ENCODE measurements around the gene LAPTM5.

The LAPTM5 gene

DNA sequence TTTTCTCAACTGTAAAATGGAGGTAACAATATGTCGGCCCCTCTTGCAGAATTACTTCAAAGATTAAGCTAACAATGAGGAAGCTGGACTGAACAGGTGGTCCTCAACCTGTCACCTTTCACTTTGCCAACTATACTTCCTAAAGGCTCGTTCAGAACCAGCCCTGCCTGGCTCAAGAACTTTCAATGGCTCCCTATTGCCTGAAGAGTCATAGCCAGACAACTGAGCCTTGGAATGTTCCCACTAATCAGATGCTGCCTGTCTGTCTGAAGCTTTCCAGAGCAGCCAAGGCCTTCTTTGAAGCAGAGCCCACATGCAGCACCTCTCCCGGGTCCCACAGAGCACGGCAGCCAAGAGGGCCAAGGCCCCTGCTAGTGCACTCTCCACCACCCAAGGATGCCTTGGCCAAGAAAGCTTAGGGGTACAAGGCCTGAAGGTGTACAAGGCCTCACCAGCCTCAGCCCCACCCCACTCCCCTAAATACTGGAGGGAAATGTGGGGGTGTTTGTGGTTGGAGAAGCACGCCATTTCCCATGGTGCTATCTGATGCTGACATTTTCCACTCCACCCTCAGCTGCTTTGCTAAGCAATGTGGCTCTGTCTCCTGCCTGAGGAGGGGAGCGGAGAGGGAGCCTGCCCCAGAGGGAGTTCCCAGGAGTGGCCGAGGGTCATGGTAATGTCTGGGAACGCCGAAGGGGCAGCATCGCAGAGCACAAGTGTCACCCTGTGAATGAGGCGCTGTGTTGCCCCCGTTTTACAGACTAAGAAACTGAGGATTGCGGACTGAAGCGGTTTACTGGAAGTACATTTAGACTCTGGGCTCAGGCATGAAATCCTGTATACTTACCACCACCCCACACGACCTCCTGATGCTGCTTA is 8.2 kb upstream of the LAPTM5 start:
- TF ChIP-seq TAF1 (IDR thresholded peaks at IDR 0.05; ENCODE audit: borderline replicate concordance, low read depth, low read length), result no peak
- FAIRE-seq (no peak), DNase-seq (ENCODE audit: insufficient read length) (no peak)

- TF ChIP-seq POLR2A (IDR thresholded peaks at IDR 0.05; ENCODE audit: low read depth, low read length) (no peak), POLR2AphosphoS5 (IDR thresholded peaks at IDR 0.05; ENCODE audit: low read depth, low read length) (no peak), TAF1 (IDR thresholded peaks at IDR 0.05; ENCODE audit: borderline replicate concordance, low read depth, low read length) (no peak)
- peak; percentile 100 for FAIRE-seq
- DNase-seq (ENCODE audit: insufficient read length), result peak; percentile 72
These were observed 7.5 kb upstream of the LAPTM5 start for GRCh38 chr1:30764939-30765555.

DNA sequence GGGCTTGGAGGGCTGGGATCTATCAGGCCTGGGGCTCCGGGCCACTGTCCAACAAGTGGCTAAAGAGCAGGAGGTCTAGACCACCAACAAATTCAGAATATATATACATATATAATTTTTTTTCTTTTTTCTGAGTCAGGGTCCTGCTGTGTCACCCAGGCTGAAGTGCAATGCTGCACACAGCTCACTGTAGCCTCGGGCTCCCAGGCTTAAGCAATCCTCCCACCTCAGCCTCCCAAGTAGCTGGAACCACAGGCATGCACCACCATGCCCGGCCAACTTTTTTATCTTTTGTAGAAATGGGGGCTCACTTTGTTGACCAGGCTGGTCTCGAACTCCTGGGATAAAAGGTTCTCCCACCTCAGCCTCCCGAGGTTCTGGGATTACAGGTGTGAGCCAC is 6.8 kb upstream of the LAPTM5 start:
- TF ChIP-seq TAF1 (IDR thresholded peaks at IDR 0.05; ENCODE audit: borderline replicate concordance, low read depth, low read length) (no peak), POLR2AphosphoS5 (IDR thresholded peaks at IDR 0.05; ENCODE audit: low read depth, low read length) (no peak), POLR2A (IDR thresholded peaks at IDR 0.05; ENCODE audit: low read depth, low read length) (no peak)
- FAIRE-seq (peak; percentile 56), DNase-seq (ENCODE audit: insufficient read length) (no peak)

DNA sequence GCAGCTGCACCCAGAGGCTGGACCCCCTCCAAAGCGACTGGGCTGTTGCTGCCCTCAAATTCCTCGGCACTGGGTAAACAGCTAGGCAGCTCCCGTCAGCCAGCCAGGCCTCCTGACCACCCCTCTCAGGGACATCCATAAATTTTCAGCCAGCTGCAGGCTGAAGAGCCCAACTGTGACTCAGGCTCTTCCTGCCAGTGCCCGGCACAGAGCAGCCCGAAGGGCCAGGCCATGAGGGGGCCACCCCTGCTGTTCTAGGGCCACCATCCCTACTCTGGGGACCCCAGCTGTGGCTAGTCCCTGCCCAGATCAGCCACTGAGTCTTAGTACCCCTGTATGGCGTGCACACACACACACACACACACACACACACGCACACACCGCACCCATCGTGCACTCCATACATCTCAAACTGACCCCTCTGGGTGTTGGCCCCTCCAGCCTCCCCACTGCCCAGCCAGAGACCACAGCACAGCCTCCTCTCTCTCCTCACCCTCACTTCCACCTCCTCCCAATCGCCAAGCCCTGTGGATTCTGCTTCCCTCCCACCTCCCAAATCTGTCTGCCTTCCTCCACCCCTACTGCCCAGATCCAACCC is 6.2 kb upstream of the LAPTM5 start:
- peak; percentile 46 for FAIRE-seq
- no peak for DNase-seq (ENCODE audit: insufficient read length)

GRCh38 chr1:30762930-30763650 is 5.5 kb upstream of the LAPTM5 start:
- FAIRE-seq (no peak), DNase-seq (ENCODE audit: insufficient read length) (no peak)
- peak; percentile 6; the same call in 1 of the 2 replicates for TF ChIP-seq POLR2A (IDR thresholded peaks at IDR 0.05; ENCODE audit: low read depth, low read length)
- peak; percentile 32; the same call in 1 of the 2 replicates for TF ChIP-seq POLR2AphosphoS5 (IDR thresholded peaks at IDR 0.05; ENCODE audit: low read depth, low read length)
- no peak for TF ChIP-seq TAF1 (IDR thresholded peaks at IDR 0.05; ENCODE audit: borderline replicate concordance, low read depth, low read length)

More for the DNA sequence above, 6.2 kb upstream of the LAPTM5 start:
- TF ChIP-seq TAF1 (IDR thresholded peaks at IDR 0.05; ENCODE audit: borderline replicate concordance, low read depth, low read length), result no peak
- TF ChIP-seq POLR2AphosphoS5 (IDR thresholded peaks at IDR 0.05; ENCODE audit: low read depth, low read length), result no peak
- TF ChIP-seq POLR2A (IDR thresholded peaks at IDR 0.05; ENCODE audit: low read depth, low read length), result 0 out of 2 replicates have a peak, but pooled peaks have one; percentile 12

GRCh38 chr1:30762152-30762929 is 4.8 kb upstream of the LAPTM5 start:
- DNase-seq (ENCODE audit: insufficient read length) (no peak), FAIRE-seq (peak; percentile 97)
- TF ChIP-seq TAF1 (IDR thresholded peaks at IDR 0.05; ENCODE audit: borderline replicate concordance, low read depth, low read length) (peak; percentile 48; the same call in 1 of the 2 replicates), POLR2AphosphoS5 (IDR thresholded peaks at IDR 0.05; ENCODE audit: low read depth, low read length) (no peak), POLR2A (IDR thresholded peaks at IDR 0.05; ENCODE audit: low read depth, low read length) (peak; percentile 32; the same call in 1 of the 2 replicates)

DNA sequence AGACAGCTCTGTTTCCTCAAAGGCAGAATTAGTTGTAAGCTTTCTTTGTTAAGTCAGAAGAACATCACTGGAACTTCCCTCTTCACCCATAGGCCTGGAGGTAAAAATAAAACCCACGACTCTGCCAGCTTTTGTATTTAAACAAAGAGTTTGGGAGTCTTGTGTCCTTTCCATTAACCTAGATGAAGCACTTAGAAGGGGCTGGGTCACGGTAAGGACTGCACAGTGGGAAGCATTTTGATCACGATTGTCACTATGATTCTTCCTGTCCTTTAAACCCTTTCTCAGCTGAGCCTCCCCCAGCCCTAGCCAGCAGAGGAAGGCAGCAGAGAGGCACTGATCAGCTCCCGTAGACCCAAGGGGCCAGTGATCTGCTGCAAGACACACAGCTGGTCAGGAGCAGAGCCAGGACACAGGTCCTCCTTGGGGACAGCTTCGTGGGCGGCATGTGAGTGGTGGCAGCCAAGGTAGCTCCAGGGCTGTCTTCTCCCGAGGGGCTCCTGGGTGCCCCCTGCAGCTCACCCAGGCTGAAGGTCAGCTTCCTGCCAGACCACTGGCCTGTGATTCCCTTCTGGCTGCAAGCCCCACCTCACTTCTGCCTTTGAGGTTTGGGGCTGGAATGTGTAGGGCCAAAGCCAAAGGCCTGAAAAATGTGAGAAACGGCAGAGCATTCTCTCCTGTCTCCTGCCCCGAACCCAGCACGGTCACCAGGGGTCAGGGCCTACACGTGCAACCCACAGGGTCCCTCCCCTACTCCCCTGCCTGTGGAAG is 4.0 kb upstream of the LAPTM5 start:
- DNase-seq (ENCODE audit: insufficient read length), result no peak
- TF ChIP-seq TAF1 (IDR thresholded peaks at IDR 0.05; ENCODE audit: borderline replicate concordance, low read depth, low read length), result no peak
- TF ChIP-seq POLR2A (IDR thresholded peaks at IDR 0.05; ENCODE audit: low read depth, low read length), result no peak
- TF ChIP-seq POLR2AphosphoS5 (IDR thresholded peaks at IDR 0.05; ENCODE audit: low read depth, low read length), result no peak
- FAIRE-seq, result no peak

GRCh38 chr1:30760596-30761324 is 3.2 kb upstream of the LAPTM5 start:
- DNase-seq (ENCODE audit: insufficient read length) (no peak), FAIRE-seq (no peak)
- TF ChIP-seq POLR2A (IDR thresholded peaks at IDR 0.05; ENCODE audit: low read depth, low read length) (no peak), POLR2AphosphoS5 (IDR thresholded peaks at IDR 0.05; ENCODE audit: low read depth, low read length) (peak; percentile 25; the same call in 1 of the 2 replicates)

- DNase-seq (ENCODE audit: insufficient read length), result no peak
- FAIRE-seq, result peak; percentile 96
- TF ChIP-seq TAF1 (IDR thresholded peaks at IDR 0.05; ENCODE audit: borderline replicate concordance, low read depth, low read length) (no peak), POLR2A (IDR thresholded peaks at IDR 0.05; ENCODE audit: low read depth, low read length) (peak; percentile 42; the same call in 1 of the 2 replicates), POLR2AphosphoS5 (IDR thresholded peaks at IDR 0.05; ENCODE audit: low read depth, low read length) (0 out of 2 replicates have a peak, but pooled peaks have one; percentile 22)
These were observed 2.2 kb upstream of the LAPTM5 start for GRCh38 chr1:30759718-30760281.
